HEK293 (cell line): Measurements from ENCODE around the gene ZNF668.

Source experiments
- CTCF ChIA-PET: fragments of 350-600 bp; formaldehyde crosslinking; extraction: SDS; loops from one replicate; lab custom pipeline; 2021; ENCODE audit warnings: antibody characterized with exemption; lab: Yijun Ruan, JAX
- POLR2A ChIA-PET: fragments of 300-600 bp; formaldehyde crosslinking; extraction: SDS; loops from one replicate; lab custom pipeline; 2020; ENCODE audit warnings: antibody characterized with exemption, inconsistent platforms; lab: Yijun Ruan, JAX
- H3K27ac ChIP-seq: fragments of 200-500 bp; sonication (Bioruptor generic); 2 replicates; pipeline ENCODE4 v1.5.1; 2014; ENCODE audit warnings: low read depth, low read length, control low read depth, inconsistent platforms; ENCODE audit errors: extremely low read depth
- H3K36me3 ChIP-seq, 2 experiments: fragments of 200-500 bp in 1 of 2; sonication (Bioruptor generic) in 1 of 2; 1 replicate in 1 of 2; 2 replicates in 1 of 2; pipeline ENCODE4 v1.5.1; 2014 to 2017; ENCODE audit warnings: inconsistent platforms in 2 of 2, low read length in 2 of 2; ENCODE audit not compliant: control insufficient read depth in 2 of 2, insufficient read depth in 1 of 2
- H3K4me1 ChIP-seq: fragments of 200-500 bp; sonication (Bioruptor generic); 2 replicates; pipeline ENCODE4 v1.5.1; 2014; ENCODE audit warnings: mild to moderate bottlenecking, low read length, inconsistent platforms; ENCODE audit not compliant: control insufficient read depth, insufficient read depth
- H3K4me3 ChIP-seq: 2 replicates; pipeline ENCODE4 v1.5.1; 2011; ENCODE audit warnings: low read depth, mild to moderate bottlenecking, control low read depth, low read length, moderate library complexity
- H3K9me3 ChIP-seq: fragments of 200-500 bp; sonication (Bioruptor generic); 2 replicates; pipeline ENCODE4 v1.5.1; 2014; ENCODE audit warnings: low read depth, low read length, inconsistent platforms; ENCODE audit not compliant: control insufficient read depth, insufficient read depth
- BCL11B ChIP-seq: fragments of 450-650 bp; formaldehyde crosslinking; IDR thresholded peaks from 2 replicates; pipeline ENCODE4 v1.5.1; 2016; ENCODE audit warnings: low read depth, missing biosample characterization, missing genetic modification characterization
- SP2 ChIP-seq: fragments of 450-650 bp; formaldehyde crosslinking; IDR thresholded peaks from 2 replicates; pipeline ENCODE4 v1.5.1; 2016; ENCODE audit warnings: missing biosample characterization, missing genetic modification characterization
- ZBTB1 ChIP-seq: fragments of 450-650 bp; formaldehyde crosslinking; IDR thresholded peaks from 2 replicates; pipeline ENCODE4 v1.5.1; 2016; ENCODE audit warnings: missing biosample characterization, missing genetic modification characterization
- ZNF112 ChIP-seq: fragments of 450-650 bp; formaldehyde crosslinking; IDR thresholded peaks from 2 replicates; pipeline ENCODE4 v1.5.0; 2017; ENCODE audit warnings: missing biosample characterization, missing genetic modification characterization
- ZNF138 ChIP-seq: fragments of 450-650 bp; formaldehyde crosslinking; IDR thresholded peaks from 2 replicates; pipeline ENCODE4 v1.5.1; 2016; ENCODE audit warnings: missing biosample characterization, missing genetic modification characterization, borderline replicate concordance
- ZNF146 ChIP-seq: fragments of 450-650 bp; formaldehyde crosslinking; IDR thresholded peaks from 2 replicates; pipeline ENCODE4 v1.5.1; 2016; ENCODE audit warnings: missing biosample characterization, missing genetic modification characterization
- ZNF157 ChIP-seq: fragments of 450-650 bp; formaldehyde crosslinking; IDR thresholded peaks from 2 replicates; pipeline ENCODE4 v1.5.1; 2016; ENCODE audit warnings: missing biosample characterization, missing genetic modification characterization
- ZNF19 ChIP-seq: fragments of 450-650 bp; formaldehyde crosslinking; IDR thresholded peaks from 2 replicates; pipeline ENCODE4; 2016; ENCODE audit warnings: missing biosample characterization, missing genetic modification characterization, low read depth
- ZNF223 ChIP-seq: fragments of 450-650 bp; formaldehyde crosslinking; IDR thresholded peaks from 2 replicates; pipeline ENCODE4 v1.5.1; 2016; ENCODE audit warnings: missing biosample characterization, missing genetic modification characterization
- ZNF366 ChIP-seq: fragments of 450-650 bp; formaldehyde crosslinking; conservative IDR thresholded peaks from 2 replicates; pipeline ENCODE4 v1.5.1; 2016; ENCODE audit warnings: missing biosample characterization, missing genetic modification characterization
- ZNF48 ChIP-seq: fragments of 450-650 bp; formaldehyde crosslinking; IDR thresholded peaks from 2 replicates; pipeline ENCODE4 v1.5.1; 2016; ENCODE audit warnings: missing biosample characterization, missing genetic modification characterization
- ZNF549 ChIP-seq: fragments of 450-650 bp; IDR thresholded peaks from 2 replicates; pipeline ENCODE4 v1.5.1; 2018; ENCODE audit warnings: missing biosample characterization, missing genetic modification characterization, mild to moderate bottlenecking, inconsistent platforms, moderate library complexity
- ZNF555 ChIP-seq: fragments of 450-650 bp; formaldehyde crosslinking; conservative IDR thresholded peaks from 2 replicates; pipeline ENCODE4 v1.5.1; 2017; ENCODE audit warnings: missing biosample characterization, mild to moderate bottlenecking, missing genetic modification characterization, inconsistent platforms
- ZNF600 ChIP-seq: fragments of 450-650 bp; formaldehyde crosslinking; IDR thresholded peaks from 2 replicates; pipeline ENCODE4 v1.5.1; 2016; ENCODE audit warnings: missing biosample characterization, missing genetic modification characterization
- ZNF623 ChIP-seq: fragments of 450-650 bp; formaldehyde crosslinking; IDR thresholded peaks from 2 replicates; pipeline ENCODE4 v1.5.1; 2016; ENCODE audit warnings: missing biosample characterization, missing genetic modification characterization
- ZNF658 ChIP-seq: fragments of 450-650 bp; formaldehyde crosslinking; IDR thresholded peaks from 2 replicates; pipeline ENCODE4; 2016; ENCODE audit warnings: missing biosample characterization, missing genetic modification characterization
- ZNF701 ChIP-seq: fragments of 450-650 bp; formaldehyde crosslinking; IDR thresholded peaks from 2 replicates; pipeline ENCODE4 v1.5.1; 2016; ENCODE audit warnings: missing biosample characterization, missing genetic modification characterization
- ZSCAN23 ChIP-seq: fragments of 450-650 bp; formaldehyde crosslinking; IDR thresholded peaks from 2 replicates; pipeline ENCODE4 v1.5.1; 2016; ENCODE audit warnings: missing biosample characterization, missing genetic modification characterization
- ZXDB ChIP-seq: fragments of 450-650 bp; formaldehyde crosslinking; IDR thresholded peaks from 2 replicates; pipeline ENCODE4 v1.5.1; 2016; ENCODE audit warnings: missing biosample characterization, missing genetic modification characterization
- TF ChIP-seq, protein P1 (sequence below): fragments of 450-650 bp; formaldehyde crosslinking; IDR thresholded peaks from 2 replicates; pipeline ENCODE4 v1.5.1; 2016; ENCODE audit warnings: missing biosample characterization, missing genetic modification characterization, borderline replicate concordance
- TF ChIP-seq, protein P2 (sequence below): fragments of 450-650 bp; formaldehyde crosslinking; IDR thresholded peaks from 2 replicates; pipeline ENCODE4 v1.5.1; 2016; ENCODE audit warnings: missing biosample characterization, missing genetic modification characterization
- TF ChIP-seq, protein P3 (sequence below): fragments of 450-650 bp; formaldehyde crosslinking; IDR thresholded peaks from 2 replicates; pipeline ENCODE4 v1.5.1; 2016; ENCODE audit warnings: missing biosample characterization, missing genetic modification characterization
- TF ChIP-seq, protein P4 (sequence below): fragments of 450-650 bp; formaldehyde crosslinking; IDR thresholded peaks from 2 replicates; pipeline ENCODE4 v1.5.1; 2017; ENCODE audit warnings: missing biosample characterization, missing genetic modification characterization
- TF ChIP-seq, protein P5 (sequence below): fragments of 450-650 bp; formaldehyde crosslinking; IDR thresholded peaks from 2 replicates; pipeline ENCODE4 v1.5.1; 2017; ENCODE audit warnings: missing biosample characterization, missing genetic modification characterization
- TF ChIP-seq, protein P6 (sequence below): fragments of 450-650 bp; formaldehyde crosslinking; IDR thresholded peaks from 2 replicates; pipeline ENCODE4 v1.5.1; 2016; ENCODE audit warnings: missing biosample characterization, missing genetic modification characterization

The ZNF668 gene

DNA sequence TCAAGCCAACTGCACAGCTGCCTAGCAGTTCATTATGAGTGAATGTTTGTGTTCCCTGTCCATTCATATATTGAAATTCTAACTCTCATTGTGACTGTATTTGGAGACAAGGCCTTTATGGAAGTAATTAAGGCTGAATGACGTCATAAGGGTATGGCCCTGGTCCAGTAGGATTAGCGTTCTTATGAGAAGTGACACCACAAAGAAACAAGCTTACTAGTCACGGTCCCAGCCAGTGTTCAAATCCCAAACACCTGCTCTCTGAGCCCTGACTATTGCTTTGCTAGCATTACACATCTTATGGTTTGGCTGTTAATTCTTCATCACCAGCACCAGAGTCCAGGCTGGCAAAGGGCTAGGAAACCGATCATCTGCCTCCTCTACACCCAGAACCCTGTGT is 2.2 kb downstream of the ZNF668 start:
- Histone ChIP-seq H3K36me3 (peaks cover 0 to 13% of the 10 kb centered on the region in 2 experiments; a peak in 1 of 3 replicates), H3K4me3 (peak overlapping the region; percentile 93), H3K4me1 (no peaks in the 10 kb centered on the region), H3K27ac (peak overlapping the region; percentile 83; the same call in 1 of the 2 replicates), H3K9me3 (no peaks in the 10 kb centered on the region)
- ChIA-PET CTCF (interaction anchor here (0.6 to 2.8 kb wide), 3 partner anchors 22 to 86 kb away, joined by 3 to 12 read pairs (median 3); partner anchors contain the start of gene HSD3B7), POLR2A (interaction anchor here (3.9 kb wide), 1 partner anchor 46 kb away, joined by 52 read pairs; the partner anchor contains the start of gene KAT8)
- TF ChIP-seq ZNF223 (tag by site-specific recombination) (no peak), ZNF549 (tag by site-specific recombination) (no peak), ZNF701 (tag by site-specific recombination) (no peak), ZXDB (tag by site-specific recombination) (0 out of 2 replicates have a peak, but pooled peaks have one; percentile 25), BCL11B (no peak), ZNF19 (tag by site-specific recombination) (no peak), ZNF366 (tag by site-specific recombination) (peak; percentile 43), ZNF146 (tag by site-specific recombination) (no peak), SP2 (tag by site-specific recombination) (no peak), ZNF555 (tag by site-specific recombination) (no peak), ZNF600 (tag by site-specific recombination) (peak; percentile 84), ZSCAN23 (no peak), ZNF623 (tag by site-specific recombination) (no peak), ZNF48 (no peak), ZNF112 (tag by site-specific recombination) (no peak), ZNF138 (no peak), ZNF658 (tag by site-specific recombination) (no peak), ZBTB1 (tag by site-specific recombination) (no peak), ZNF157 (tag by site-specific recombination) (no peak)
- TF ChIP-seq, protein P1, sequence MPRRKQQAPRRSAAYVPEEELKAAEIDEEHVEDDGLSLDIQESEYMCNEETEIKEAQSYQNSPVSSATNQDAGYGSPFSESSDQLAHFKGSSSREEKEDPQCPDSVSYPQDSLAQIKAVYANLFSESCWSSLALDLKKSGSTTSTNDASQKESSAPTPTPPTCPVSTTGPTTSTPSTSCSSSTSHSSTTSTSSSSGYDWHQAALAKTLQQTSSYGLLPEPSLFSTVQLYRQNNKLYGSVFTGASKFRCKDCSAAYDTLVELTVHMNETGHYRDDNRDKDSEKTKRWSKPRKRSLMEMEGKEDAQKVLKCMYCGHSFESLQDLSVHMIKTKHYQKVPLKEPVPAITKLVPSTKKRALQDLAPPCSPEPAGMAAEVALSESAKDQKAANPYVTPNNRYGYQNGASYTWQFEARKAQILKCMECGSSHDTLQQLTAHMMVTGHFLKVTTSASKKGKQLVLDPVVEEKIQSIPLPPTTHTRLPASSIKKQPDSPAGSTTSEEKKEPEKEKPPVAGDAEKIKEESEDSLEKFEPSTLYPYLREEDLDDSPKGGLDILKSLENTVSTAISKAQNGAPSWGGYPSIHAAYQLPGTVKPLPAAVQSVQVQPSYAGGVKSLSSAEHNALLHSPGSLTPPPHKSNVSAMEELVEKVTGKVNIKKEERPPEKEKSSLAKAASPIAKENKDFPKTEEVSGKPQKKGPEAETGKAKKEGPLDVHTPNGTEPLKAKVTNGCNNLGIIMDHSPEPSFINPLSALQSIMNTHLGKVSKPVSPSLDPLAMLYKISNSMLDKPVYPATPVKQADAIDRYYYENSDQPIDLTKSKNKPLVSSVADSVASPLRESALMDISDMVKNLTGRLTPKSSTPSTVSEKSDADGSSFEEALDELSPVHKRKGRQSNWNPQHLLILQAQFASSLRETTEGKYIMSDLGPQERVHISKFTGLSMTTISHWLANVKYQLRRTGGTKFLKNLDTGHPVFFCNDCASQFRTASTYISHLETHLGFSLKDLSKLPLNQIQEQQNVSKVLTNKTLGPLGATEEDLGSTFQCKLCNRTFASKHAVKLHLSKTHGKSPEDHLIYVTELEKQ (tag by site-specific recombination) = 0 out of 2 replicates have a peak, but pooled peaks have one; percentile 9
- TF ChIP-seq, protein P2, sequence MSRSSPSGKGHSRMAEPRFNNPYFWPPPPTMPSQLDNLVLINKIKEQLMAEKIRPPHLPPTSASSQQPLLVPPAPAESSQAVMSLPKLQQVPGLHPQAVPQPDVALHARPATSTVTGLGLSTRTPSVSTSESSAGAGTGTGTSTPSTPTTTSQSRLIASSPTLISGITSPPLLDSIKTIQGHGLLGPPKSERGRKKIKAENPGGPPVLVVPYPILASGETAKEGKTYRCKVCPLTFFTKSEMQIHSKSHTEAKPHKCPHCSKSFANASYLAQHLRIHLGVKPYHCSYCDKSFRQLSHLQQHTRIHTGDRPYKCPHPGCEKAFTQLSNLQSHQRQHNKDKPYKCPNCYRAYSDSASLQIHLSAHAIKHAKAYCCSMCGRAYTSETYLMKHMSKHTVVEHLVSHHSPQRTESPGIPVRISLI (tag by site-specific recombination) = no peak
- TF ChIP-seq, protein P3, sequence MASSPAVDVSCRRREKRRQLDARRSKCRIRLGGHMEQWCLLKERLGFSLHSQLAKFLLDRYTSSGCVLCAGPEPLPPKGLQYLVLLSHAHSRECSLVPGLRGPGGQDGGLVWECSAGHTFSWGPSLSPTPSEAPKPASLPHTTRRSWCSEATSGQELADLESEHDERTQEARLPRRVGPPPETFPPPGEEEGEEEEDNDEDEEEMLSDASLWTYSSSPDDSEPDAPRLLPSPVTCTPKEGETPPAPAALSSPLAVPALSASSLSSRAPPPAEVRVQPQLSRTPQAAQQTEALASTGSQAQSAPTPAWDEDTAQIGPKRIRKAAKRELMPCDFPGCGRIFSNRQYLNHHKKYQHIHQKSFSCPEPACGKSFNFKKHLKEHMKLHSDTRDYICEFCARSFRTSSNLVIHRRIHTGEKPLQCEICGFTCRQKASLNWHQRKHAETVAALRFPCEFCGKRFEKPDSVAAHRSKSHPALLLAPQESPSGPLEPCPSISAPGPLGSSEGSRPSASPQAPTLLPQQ (tag by site-specific recombination) = peak; percentile 29; the same call in 1 of the 2 replicates
- TF ChIP-seq, protein P4, sequence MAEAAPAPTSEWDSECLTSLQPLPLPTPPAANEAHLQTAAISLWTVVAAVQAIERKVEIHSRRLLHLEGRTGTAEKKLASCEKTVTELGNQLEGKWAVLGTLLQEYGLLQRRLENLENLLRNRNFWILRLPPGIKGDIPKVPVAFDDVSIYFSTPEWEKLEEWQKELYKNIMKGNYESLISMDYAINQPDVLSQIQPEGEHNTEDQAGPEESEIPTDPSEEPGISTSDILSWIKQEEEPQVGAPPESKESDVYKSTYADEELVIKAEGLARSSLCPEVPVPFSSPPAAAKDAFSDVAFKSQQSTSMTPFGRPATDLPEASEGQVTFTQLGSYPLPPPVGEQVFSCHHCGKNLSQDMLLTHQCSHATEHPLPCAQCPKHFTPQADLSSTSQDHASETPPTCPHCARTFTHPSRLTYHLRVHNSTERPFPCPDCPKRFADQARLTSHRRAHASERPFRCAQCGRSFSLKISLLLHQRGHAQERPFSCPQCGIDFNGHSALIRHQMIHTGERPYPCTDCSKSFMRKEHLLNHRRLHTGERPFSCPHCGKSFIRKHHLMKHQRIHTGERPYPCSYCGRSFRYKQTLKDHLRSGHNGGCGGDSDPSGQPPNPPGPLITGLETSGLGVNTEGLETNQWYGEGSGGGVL = no peak
- TF ChIP-seq, protein P5, sequence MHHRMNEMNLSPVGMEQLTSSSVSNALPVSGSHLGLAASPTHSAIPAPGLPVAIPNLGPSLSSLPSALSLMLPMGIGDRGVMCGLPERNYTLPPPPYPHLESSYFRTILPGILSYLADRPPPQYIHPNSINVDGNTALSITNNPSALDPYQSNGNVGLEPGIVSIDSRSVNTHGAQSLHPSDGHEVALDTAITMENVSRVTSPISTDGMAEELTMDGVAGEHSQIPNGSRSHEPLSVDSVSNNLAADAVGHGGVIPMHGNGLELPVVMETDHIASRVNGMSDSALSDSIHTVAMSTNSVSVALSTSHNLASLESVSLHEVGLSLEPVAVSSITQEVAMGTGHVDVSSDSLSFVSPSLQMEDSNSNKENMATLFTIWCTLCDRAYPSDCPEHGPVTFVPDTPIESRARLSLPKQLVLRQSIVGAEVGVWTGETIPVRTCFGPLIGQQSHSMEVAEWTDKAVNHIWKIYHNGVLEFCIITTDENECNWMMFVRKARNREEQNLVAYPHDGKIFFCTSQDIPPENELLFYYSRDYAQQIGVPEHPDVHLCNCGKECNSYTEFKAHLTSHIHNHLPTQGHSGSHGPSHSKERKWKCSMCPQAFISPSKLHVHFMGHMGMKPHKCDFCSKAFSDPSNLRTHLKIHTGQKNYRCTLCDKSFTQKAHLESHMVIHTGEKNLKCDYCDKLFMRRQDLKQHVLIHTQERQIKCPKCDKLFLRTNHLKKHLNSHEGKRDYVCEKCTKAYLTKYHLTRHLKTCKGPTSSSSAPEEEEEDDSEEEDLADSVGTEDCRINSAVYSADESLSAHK (tag by site-specific recombination) = no peak
- TF ChIP-seq, protein P6, sequence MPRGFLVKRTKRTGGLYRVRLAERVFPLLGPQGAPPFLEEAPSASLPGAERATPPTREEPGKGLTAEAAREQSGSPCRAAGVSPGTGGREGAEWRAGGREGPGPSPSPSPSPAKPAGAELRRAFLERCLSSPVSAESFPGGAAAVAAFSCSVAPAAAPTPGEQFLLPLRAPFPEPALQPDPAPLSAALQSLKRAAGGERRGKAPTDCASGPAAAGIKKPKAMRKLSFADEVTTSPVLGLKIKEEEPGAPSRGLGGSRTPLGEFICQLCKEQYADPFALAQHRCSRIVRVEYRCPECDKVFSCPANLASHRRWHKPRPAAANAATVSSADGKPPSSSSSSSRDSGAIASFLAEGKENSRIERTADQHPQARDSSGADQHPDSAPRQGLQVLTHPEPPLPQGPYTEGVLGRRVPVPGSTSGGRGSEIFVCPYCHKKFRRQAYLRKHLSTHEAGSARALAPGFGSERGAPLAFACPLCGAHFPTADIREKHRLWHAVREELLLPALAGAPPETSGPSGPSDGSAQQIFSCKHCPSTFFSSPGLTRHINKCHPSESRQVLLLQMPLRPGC (tag by site-specific recombination) = peak; percentile 67; the same call in 1 of the 2 replicates
